NB4 (cell line): Measurements from ENCODE around the gene LIN7C.

Experiments
- MAX ChIP-seq: IDR thresholded peaks from 2 replicates; pipeline ENCODE4 v1.6.1; 2011; ENCODE audit warnings: low read depth, low read length
- MYC ChIP-seq: IDR thresholded peaks from 2 replicates; pipeline ENCODE4 v1.6.1; 2011; ENCODE audit warnings: low read depth, low read length
- POLR2A ChIP-seq: IDR thresholded peaks from 2 replicates; pipeline ENCODE4 v1.6.1; 2011; ENCODE audit warnings: mild to moderate bottlenecking; ENCODE audit not compliant: insufficient read length; ENCODE audit errors: extremely low read depth
- TF ChIP-seq, protein P1 (sequence below): IDR thresholded peaks from one replicate; pipeline ENCODE4 v1.5.1; 2012; ENCODE audit warnings: low read depth, low read length

DNA sequence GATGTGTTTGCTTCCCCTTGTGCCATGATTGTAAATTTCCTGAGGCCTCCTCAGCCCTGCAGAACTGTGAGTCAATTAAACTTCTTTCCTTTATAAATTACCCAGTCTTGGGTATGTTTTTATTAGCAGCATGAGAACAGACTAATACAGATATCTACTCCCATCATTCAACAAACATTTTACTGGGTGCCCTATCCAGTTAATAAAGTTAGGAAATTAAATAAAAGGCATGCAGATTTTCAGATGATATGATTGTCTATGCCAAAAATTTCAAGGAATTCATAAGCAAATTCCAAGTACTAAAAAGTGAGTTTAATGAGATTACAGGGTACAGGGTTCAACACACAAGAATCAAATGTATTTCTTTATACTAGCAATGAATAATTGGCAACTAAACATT lies 33.5 kb upstream of the LIN7C start:
- TF ChIP-seq, protein P1, sequence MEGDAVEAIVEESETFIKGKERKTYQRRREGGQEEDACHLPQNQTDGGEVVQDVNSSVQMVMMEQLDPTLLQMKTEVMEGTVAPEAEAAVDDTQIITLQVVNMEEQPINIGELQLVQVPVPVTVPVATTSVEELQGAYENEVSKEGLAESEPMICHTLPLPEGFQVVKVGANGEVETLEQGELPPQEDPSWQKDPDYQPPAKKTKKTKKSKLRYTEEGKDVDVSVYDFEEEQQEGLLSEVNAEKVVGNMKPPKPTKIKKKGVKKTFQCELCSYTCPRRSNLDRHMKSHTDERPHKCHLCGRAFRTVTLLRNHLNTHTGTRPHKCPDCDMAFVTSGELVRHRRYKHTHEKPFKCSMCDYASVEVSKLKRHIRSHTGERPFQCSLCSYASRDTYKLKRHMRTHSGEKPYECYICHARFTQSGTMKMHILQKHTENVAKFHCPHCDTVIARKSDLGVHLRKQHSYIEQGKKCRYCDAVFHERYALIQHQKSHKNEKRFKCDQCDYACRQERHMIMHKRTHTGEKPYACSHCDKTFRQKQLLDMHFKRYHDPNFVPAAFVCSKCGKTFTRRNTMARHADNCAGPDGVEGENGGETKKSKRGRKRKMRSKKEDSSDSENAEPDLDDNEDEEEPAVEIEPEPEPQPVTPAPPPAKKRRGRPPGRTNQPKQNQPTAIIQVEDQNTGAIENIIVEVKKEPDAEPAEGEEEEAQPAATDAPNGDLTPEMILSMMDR: no peak
- TF ChIP-seq POLR2A (no peak), MAX (no peak), MYC (no peak)
